NCI-H146 (cell line): Measurements from ENCODE around the gene UQCR10.

Experiments used
- DNase-seq: peaks from one replicate; lab custom pipeline; 2025; lab: John Stamatoyannopoulos, UW

The UQCR10 gene

GRCh38 chr22:29762263-29762662, 4.9 kb upstream of the UQCR10 start:
- peak; percentile 85 for DNase-seq

GRCh38 chr22:29765905-29766631, 1.1 kb upstream of the UQCR10 start:
- peak; percentile 36 for DNase-seq

- peak; percentile 95 for DNase-seq
Measured at GRCh38 chr22:29766632-29767170, 468 bp upstream of the UQCR10 start, which contains the start of gene ZMAT5. ZMAT5 (minus strand) TSS chr22:29767007; CDS start chr22:29748544, 18,463 bp downstream.

- no peak for DNase-seq
Measured at GRCh38 chr22:29768052-29768693, 1.0 kb downstream of the UQCR10 start.

- no peak for DNase-seq
Measured at GRCh38 chr22:29769723-29770321, 2.7 kb downstream of the UQCR10 start.

- DNase-seq, result no peak
Measured at GRCh38 chr22:29772170-29772641, 5.0 kb downstream of the UQCR10 start.

GRCh38 chr22:29773233-29773632, 6.1 kb downstream of the UQCR10 start:
- DNase-seq, result no peak

- DNase-seq, result no peak
Measured at GRCh38 chr22:29780220-29780619, 13.1 kb downstream of the UQCR10 start.

- DNase-seq, result no peak
Measured at GRCh38 chr22:29780748-29781676, 13.8 kb downstream of the UQCR10 start.

- DNase-seq, result no peak
Measured at GRCh38 chr22:29782061-29782845, 15.1 kb downstream of the UQCR10 start.

GRCh38 chr22:29784451-29785361, 17.5 kb downstream of the UQCR10 start:
- no peak for DNase-seq

- no peak for DNase-seq
Measured at GRCh38 chr22:29786031-29786430, 18.9 kb downstream of the UQCR10 start.

GRCh38 chr22:29787371-29787980, 20.3 kb downstream of the UQCR10 start:
- no peak for DNase-seq

GRCh38 chr22:29788339-29789279, 21.4 kb downstream of the UQCR10 start:
- no peak for DNase-seq

GRCh38 chr22:29790061-29790460, 22.9 kb downstream of the UQCR10 start:
- DNase-seq, result no peak

- no peak for DNase-seq
Measured at GRCh38 chr22:29793396-29793795, 26.2 kb downstream of the UQCR10 start.

GRCh38 chr22:29795663-29796062, 28.5 kb downstream of the UQCR10 start:
- no peak for DNase-seq

GRCh38 chr22:29797351-29797750, 30.2 kb downstream of the UQCR10 start:
- no peak for DNase-seq
